Keratinocyte (primary cell): ENCODE results near the gene C20orf204. TPM values are rescaled to one million over a fixed set of nuclear protein-coding genes. Genes with fewer than 3 reads are reported as not detected.
"Not testable (repeated sequence)": the region's sequence is repeated elsewhere in the genome, so short reads cannot be mapped to it uniquely, and the experiment has no call there.

Experiments used
- DNase-seq: peaks from one replicate; pipeline ENCODE4 v3.0.0-alpha.2; 2011; ENCODE audit warnings: low read depth, missing footprints, low spot score
- FAIRE-seq: peaks from 2 replicates; lab custom pipeline; 2011; peaks lifted over from hg19 to GRCh38; lab: Jason Lieb, UNC
- H2AFZ ChIP-seq: 2 replicates; pipeline ENCODE4 v1.6.0; 2012; ENCODE audit warnings: low read length, control low read depth, inconsistent platforms; ENCODE audit not compliant: control insufficient read depth
- H3K27ac ChIP-seq: 2 replicates; pipeline ENCODE4 v1.5.1; 2011; ENCODE audit warnings: low read length; ENCODE audit not compliant: control insufficient read depth, insufficient read depth
- H3K27me3 ChIP-seq: 3 replicates; pipeline ENCODE4 v1.6.0; 2011; ENCODE audit warnings: low read length; ENCODE audit not compliant: control insufficient read depth, insufficient read depth; ENCODE audit errors: extremely low read depth
- H3K36me3 ChIP-seq, 2 experiments: 2 replicates in 1 of 2; 3 replicates in 1 of 2; pipeline ENCODE4 v1.5.1; 2011; ENCODE audit warnings: low read length in 2 of 2, mild to moderate bottlenecking in 1 of 2; ENCODE audit not compliant: control insufficient read depth in 2 of 2, insufficient read depth in 2 of 2; ENCODE audit errors: extremely low read depth in 1 of 2
- H3K4me1 ChIP-seq: 3 replicates; pipeline ENCODE4 v1.5.1; 2011; ENCODE audit warnings: low read length; ENCODE audit not compliant: control insufficient read depth, insufficient read depth; ENCODE audit errors: extremely low read depth
- H3K4me2 ChIP-seq: 3 replicates; pipeline ENCODE4 v1.6.0; 2011; ENCODE audit warnings: low read depth, low read length; ENCODE audit not compliant: control insufficient read depth, insufficient read depth; ENCODE audit errors: extremely low read depth
- H3K4me3 ChIP-seq, 3 experiments: fragments of 200-600 bp in 1 of 3; sonication (generic) in 1 of 3; 2 replicates in 2 of 3; 3 replicates in 1 of 3; pipeline ENCODE4 v1.5.1; 2011 to 2016; ENCODE audit warnings: low read length in 3 of 3, mild to moderate bottlenecking in 3 of 3, control low read depth in 2 of 3, inconsistent platforms in 1 of 3, low read depth in 1 of 3, mixed read lengths in 1 of 3, mixed run types in 1 of 3, moderate library complexity in 1 of 3; ENCODE audit not compliant: control insufficient read depth in 2 of 3, insufficient read depth in 2 of 3; ENCODE audit errors: extremely low read depth in 1 of 3
- H3K79me2 ChIP-seq: 2 replicates; pipeline ENCODE4 v1.6.0; 2012; ENCODE audit warnings: low read length; ENCODE audit not compliant: control insufficient read depth, insufficient read depth
- H3K9ac ChIP-seq: 3 replicates; pipeline ENCODE4 v1.6.0; 2011; ENCODE audit warnings: low read length; ENCODE audit not compliant: control insufficient read depth, insufficient read depth; ENCODE audit errors: extremely low read depth
- H3K9me1 ChIP-seq: 3 replicates; pipeline ENCODE4 v1.6.0; 2011; ENCODE audit warnings: low read length; ENCODE audit not compliant: control insufficient read depth, insufficient read depth; ENCODE audit errors: extremely low read depth
- H3K9me3 ChIP-seq: 2 replicates; pipeline ENCODE4 v1.5.1; 2012; ENCODE audit warnings: low read depth, low read length; ENCODE audit not compliant: control insufficient read depth
- H4K20me1 ChIP-seq: 3 replicates; pipeline ENCODE4 v1.6.0; 2011; ENCODE audit warnings: low read length; ENCODE audit not compliant: control insufficient read depth, insufficient read depth; ENCODE audit errors: extremely low read depth
- CTCF ChIP-seq, 3 experiments: IDR thresholded peaks in 1 of 3; conservative IDR thresholded peaks in 1 of 3; optimal IDR thresholded peaks in 1 of 3; 2 replicates in 2 of 3; 3 replicates in 1 of 3; pipeline versions ENCODE3 to v1.5.1; 2011; ENCODE audit warnings: low read length in 3 of 3, mild to moderate bottlenecking in 3 of 3, moderate library complexity in 2 of 3, control low read depth in 1 of 3, inconsistent platforms in 1 of 3; ENCODE audit not compliant: insufficient read depth in 2 of 3; ENCODE audit errors: extremely low read depth in 1 of 3
- EZH2 ChIP-seq: IDR thresholded peaks from one replicate; pipeline ENCODE4 v1.6.1; 2012; ENCODE audit warnings: inconsistent platforms, mild to moderate bottlenecking, low read length, moderate library complexity
- dilution Hi-C: fragments of 300-500 bp; cut with MboI; formaldehyde crosslinking; loops from one replicate; pipeline ENCODE4 v1.7.0; 2020; ENCODE audit warnings: low sequenced_read_pairs; ENCODE audit not compliant: extremely low pct_ligation_motif_present
- polyA plus RNA-seq, 5 experiments: library from polyadenylated mRNA; depleted of rRNA in 3 of 5; stranded (reverse) in 3 of 5; stranded (forward) in 1 of 5; unstranded in 1 of 5; fragments of >200 nt; gene quantifications; 1 replicate in 1 of 5; 2 replicates in 3 of 5; 3 replicates in 1 of 5; pipeline versions ENCODE4 v1.2.1 to v1.2.3, GENCODE V29; 2011 to 2012; ENCODE audit warnings: missing spikeins in 2 of 5, low read depth in 1 of 5, low replicate concordance in 1 of 5
- small RNA-seq, 3 experiments: library from RNA; depleted of rRNA; stranded (forward); fragments of <200 nt; gene quantifications; one replicate each; pipeline ENCODE3, GENCODE V24; 2012; ENCODE audit warnings: low read depth in 3 of 3, low replicate concordance in 1 of 3; ENCODE audit not compliant: insufficient read length in 3 of 3

C20orf204 gene
- polyA plus RNA-seq, 1 donor (not counting 4 experiments of a cell fraction or from before 2014, with no cell fraction given): 0.08 TPM

DNA sequence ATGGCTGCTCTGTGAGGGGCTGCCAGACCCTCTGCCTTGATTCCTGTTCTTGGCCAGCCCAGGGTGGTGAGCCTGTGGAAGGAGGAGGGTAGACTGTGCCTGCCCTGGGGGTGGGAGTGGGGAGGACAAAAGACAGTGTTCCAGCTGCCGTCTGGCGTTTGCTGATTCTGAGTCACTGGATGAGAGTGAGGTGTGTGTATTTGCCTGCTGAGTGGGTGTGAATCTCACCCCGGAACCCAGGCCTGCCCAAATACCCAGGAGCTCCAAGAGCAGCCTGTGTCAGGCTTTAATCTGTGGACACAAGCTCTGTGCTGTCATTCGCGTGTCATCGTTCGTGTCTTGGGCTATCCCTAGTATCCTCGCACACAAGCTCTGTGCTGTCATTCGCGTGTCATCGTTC lies 50.8 kb downstream of the C20orf204 start:
- no peak for FAIRE-seq
- no peaks in the 10 kb centered on the region for H3K79me2 ChIP-seq

GRCh38 chr20:64087226-64087825 lies 51.3 kb downstream of the C20orf204 start:
- not testable (repeated sequence) for FAIRE-seq, H3K79me2 ChIP-seq, H3K9me3 ChIP-seq

More for the DNA sequence above, 50.8 kb downstream of the C20orf204 start:
- TF ChIP-seq CTCF (optimal IDR thresholded peaks at IDR 0.05 in 1 of 3, IDR thresholded peaks at IDR 0.05 in 1 of 3, conservative IDR thresholded peaks at IDR 0.05 in 1 of 3; ENCODE audit: extremely low read depth in 1 of 3, insufficient read depth in 2 of 3, low read length in 3 of 3) (no peak), EZH2 (no peak)
- DNase-seq: no peak
- Histone ChIP-seq H3K9ac (no peak overlapping the region), H2AFZ (no peak overlapping the region), H3K27ac (no peak overlapping the region), H3K27me3 (peaks cover 40% of the 10 kb centered on the region), H3K9me1 (no peaks in the 10 kb centered on the region), H3K9me3 (no peaks in the 10 kb centered on the region), H3K4me2 (no peak overlapping the region), H3K4me3 (no peak overlapping the region), H3K4me1 (peaks cover 6% of the 10 kb centered on the region), H4K20me1 (peaks cover 2% of the 10 kb centered on the region), H3K36me3 (no peaks in the 10 kb centered on the region)
- dilution Hi-C loops: no loop called here

GRCh38 chr20:64088586-64088985 lies 52.6 kb downstream of the C20orf204 start:
- dilution Hi-C loops, H3K9me1 ChIP-seq, H3K4me1 ChIP-seq, H2AFZ ChIP-seq, H3K4me3 ChIP-seq, H3K36me3 ChIP-seq, H3K9me3 ChIP-seq, H3K79me2 ChIP-seq, DNase-seq, H3K27ac ChIP-seq, H4K20me1 ChIP-seq, H3K4me2 ChIP-seq, H3K9ac ChIP-seq: not testable (repeated sequence)
- FAIRE-seq: peak; percentile 74
- H3K27me3 ChIP-seq: peaks cover 35% of the 10 kb centered on the region

More at GRCh38 chr20:64087226-64087825, 51.3 kb downstream of the C20orf204 start:
- H3K9me1 ChIP-seq, DNase-seq, H3K4me2 ChIP-seq, H4K20me1 ChIP-seq, H2AFZ ChIP-seq, dilution Hi-C loops, H3K9ac ChIP-seq, H3K27ac ChIP-seq, H3K4me1 ChIP-seq, H3K36me3 ChIP-seq, H3K4me3 ChIP-seq: not testable (repeated sequence)
- peaks cover 36% of the 10 kb centered on the region for H3K27me3 ChIP-seq

Small RNA genes within 50 kb of the gene (small RNA-seq; reads per million reads assigned to genes)
- gene AL355803.1 (0 reads per million in 3 experiments), gene MIR6813 (0 to 1.0 (median 0) reads per million in 3 experiments)

Other genes starting within 250 kb of the C20orf204 start
- gene ZBTB46, start 204.9 kb upstream of the C20orf204 start, polyA plus RNA-seq: 0.12 to 0.18 TPM (median 0.13 TPM) in 3 replicates
- not detected in 3 replicates for gene ABHD16B, start 174.7 kb upstream of the C20orf204 start, polyA plus RNA-seq
- 177 to 208 TPM (median 200 TPM) in 3 replicates for gene TPD52L2, start 170.9 kb upstream of the C20orf204 start, polyA plus RNA-seq
- 43.7 to 62.0 TPM (median 59.0 TPM) in 3 replicates for gene DNAJC5, start 141.1 kb upstream of the C20orf204 start, polyA plus RNA-seq
- gene UCKL1, start 79.8 kb upstream of the C20orf204 start, polyA plus RNA-seq: 24.1 to 42.2 TPM (median 28.7 TPM) in 3 replicates
- 2.4 to 4.4 TPM (median 3.8 TPM) in 3 replicates for gene ZNF512B, start 66.3 kb upstream of the C20orf204 start, polyA plus RNA-seq
- gene SAMD10, start 56.5 kb upstream of the C20orf204 start, polyA plus RNA-seq: 0.45 to 0.93 TPM (median 0.75 TPM) in 3 replicates
- gene PRPF6, start 55.0 kb upstream of the C20orf204 start, polyA plus RNA-seq: 24.5 to 32.8 TPM (median 30.5 TPM) in 3 replicates
- not detected in 3 replicates for gene SOX18, start 13.5 kb downstream of the C20orf204 start, polyA plus RNA-seq
- 8.4 to 13.1 TPM (median 9.1 TPM) in 3 replicates for gene TCEA2, start 27.0 kb downstream of the C20orf204 start, polyA plus RNA-seq
- gene RGS19, start 43.3 kb downstream of the C20orf204 start, polyA plus RNA-seq: 11.6 to 17.4 TPM (median 11.8 TPM) in 3 replicates
- gene OPRL1, start 43.9 kb downstream of the C20orf204 start, polyA plus RNA-seq: 0.25 to 0.54 TPM (median 0.32 TPM) in 3 replicates
- gene LKAAEAR1, start 48.2 kb downstream of the C20orf204 start, polyA plus RNA-seq: not detected in 3 replicates
- gene NPBWR2, start 71.4 kb downstream of the C20orf204 start, polyA plus RNA-seq: not detected in 3 replicates
- not detected in 3 replicates for gene MYT1, start 128.3 kb downstream of the C20orf204 start, polyA plus RNA-seq
- 24.5 to 25.8 TPM (median 25.6 TPM) in 3 replicates for gene PCMTD2, start 219.6 kb downstream of the C20orf204 start, polyA plus RNA-seq